A549 (cell line): ENCODE data around the gene PALS2. TPM values are rescaled to one million over a fixed set of nuclear protein-coding genes. Genes with fewer than 3 reads are reported as not detected.
A peak's percentile ranks its signal among the peaks of the same experiment; 100 is the strongest.

Experiments
- ATAC-seq, 2 experiments: fragments of 200-7000 bp in 1 of 2; fragments of >200 bp in 1 of 2; cut with Nextera tagmentation in 1 of 2; cut with Tn5 transposase in 1 of 2; 3 replicates each; pipeline versions ENCODE4 v1.8.0 to v1.9.1; 2018 to 2020; ENCODE audit warnings: mild to moderate bottlenecking in 1 of 2, moderate library complexity in 1 of 2
- CTCF ChIA-PET: fragments of 300-600 bp; sonication (Branson Sonifier 250); formaldehyde crosslinking; extraction: SDS; loops from one replicate; lab custom pipeline; 2021; ENCODE audit warnings: antibody characterized with exemption, inconsistent platforms; lab: Yijun Ruan, JAX
- POLR2A ChIA-PET: fragments of 350-600 bp; formaldehyde crosslinking; extraction: SDS; loops from one replicate; lab custom pipeline; 2021; ENCODE audit warnings: antibody characterized with exemption, inconsistent platforms; lab: Yijun Ruan, JAX
- DNase-seq, 2 experiments: peaks; one replicate each; pipeline versions ENCODE4 v3.0.0 to v3.0.0-alpha.2; 2011 to 2016; ENCODE audit warnings: low read depth in 1 of 2, low spot score in 1 of 2
- FAIRE-seq: peaks from 2 replicates; lab custom pipeline; 2011; peaks lifted over from hg19 to GRCh38; lab: Jason Lieb, UNC
- H3K27ac ChIP-seq, 2 experiments: fragments of >200 bp; sonication (Bioruptor Twin); formaldehyde crosslinking; 3 replicates each; pipeline ENCODE4 v1.5.1; 2016 to 2017
- H3K4me1 ChIP-seq: fragments of >200 bp; sonication (Bioruptor Twin); formaldehyde crosslinking; 3 replicates; pipeline ENCODE4 v1.6.1; 2016
- H3K4me2 ChIP-seq: fragments of >200 bp; sonication (Bioruptor Twin); formaldehyde crosslinking; 3 replicates; pipeline ENCODE4 v1.6.1; 2016
- H3K4me3 ChIP-seq: fragments of >200 bp; sonication (Bioruptor Twin); formaldehyde crosslinking; 3 replicates; pipeline ENCODE4 v1.5.1; 2016
- H3K9me3 ChIP-seq: fragments of >200 bp; sonication (Bioruptor Twin); formaldehyde crosslinking; 3 replicates; pipeline ENCODE4 v1.6.1; 2016
- BHLHE40 ChIP-seq: IDR thresholded peaks from 2 replicates; pipeline ENCODE4 v1.6.1; 2012; ENCODE audit warnings: low read depth, low read length, inconsistent platforms
- CBX2 ChIP-seq: fragments of 200-600 bp; sonication (generic); IDR thresholded peaks from 2 replicates; pipeline ENCODE4 v1.6.1; 2016; ENCODE audit warnings: low read depth, mild to moderate bottlenecking, borderline replicate concordance
- CBX8 ChIP-seq: fragments of 200-600 bp; sonication (generic); IDR thresholded peaks from 2 replicates; pipeline ENCODE4 v1.6.1; 2016
- CEBPB ChIP-seq, 2 experiments: fragments of >200 bp in 1 of 2; sonication (Bioruptor Twin) in 1 of 2; formaldehyde crosslinking in 1 of 2; IDR thresholded peaks; 2 replicates each; pipeline ENCODE4 v1.6.1; 2012 to 2016
- CTCF ChIP-seq: fragments of >200 bp; sonication (Bioruptor Twin); formaldehyde crosslinking; IDR thresholded peaks from 3 replicates; pipeline ENCODE4 v1.5.1; 2016
- E2F6 ChIP-seq: IDR thresholded peaks from 2 replicates; pipeline ENCODE4 v1.6.1; 2012; ENCODE audit warnings: low read depth, borderline replicate concordance
- EP300 ChIP-seq, 2 experiments: fragments of >200 bp; sonication (Bioruptor Twin); formaldehyde crosslinking; IDR thresholded peaks; 2 replicates in 1 of 2; 3 replicates in 1 of 2; pipeline ENCODE4 v1.6.1; 2016 to 2017
- FOSB ChIP-seq: fragments of 250-450 bp; sonication (Bioruptor Pico); IDR thresholded peaks from 2 replicates; pipeline ENCODE4 v1.5.0; 2020; ENCODE audit warnings: mild to moderate bottlenecking, moderate library complexity
- HEYL ChIP-seq: fragments of 250-450 bp; sonication (Bioruptor Pico); IDR thresholded peaks from 2 replicates; pipeline ENCODE4 v1.8.0; 2021; ENCODE audit warnings: mild to moderate bottlenecking, moderate library complexity
- HMGXB4 ChIP-seq: fragments of 250-450 bp; sonication (Bioruptor Pico); IDR thresholded peaks from 2 replicates; pipeline ENCODE4 v1.5.0; 2021; ENCODE audit warnings: mild to moderate bottlenecking, moderate library complexity, borderline replicate concordance
- HOXA7 ChIP-seq: fragments of 250-450 bp; sonication (Bioruptor Pico); IDR thresholded peaks from 2 replicates; pipeline ENCODE4 v1.5.0; 2020; ENCODE audit warnings: mild to moderate bottlenecking, moderate library complexity
- HOXB13 ChIP-seq: fragments of 250-450 bp; sonication (Bioruptor Pico); IDR thresholded peaks from 2 replicates; pipeline ENCODE4 v1.5.0; 2020; ENCODE audit warnings: low read depth, mild to moderate bottlenecking, moderate library complexity
- HOXB5 ChIP-seq: fragments of 250-450 bp; sonication (Bioruptor Pico); IDR thresholded peaks from 2 replicates; pipeline ENCODE4 v1.5.0; 2020; ENCODE audit warnings: mild to moderate bottlenecking, moderate library complexity
- JUN ChIP-seq, 2 experiments: fragments of >200 bp; sonication (Bioruptor Twin); formaldehyde crosslinking; IDR thresholded peaks; 2 replicates in 1 of 2; 3 replicates in 1 of 2; pipeline ENCODE4 v1.6.1; 2016 to 2017
- MAZ ChIP-seq: fragments of 150-350 bp; IDR thresholded peaks from 2 replicates; pipeline ENCODE4 v1.6.1; 2014; ENCODE audit warnings: antibody characterized with exemption, low read depth, low read length, borderline replicate concordance
- MYC ChIP-seq: IDR thresholded peaks from 2 replicates; pipeline ENCODE4 v1.6.1; 2012; ENCODE audit warnings: mild to moderate bottlenecking, inconsistent platforms, low read length, improper control_type of control experiment, borderline replicate concordance
- PBX3 ChIP-seq: IDR thresholded peaks from 2 replicates; pipeline ENCODE4 v1.6.1; 2012
- POLR2A ChIP-seq: IDR thresholded peaks from 2 replicates; pipeline ENCODE4 v1.6.1; 2012; ENCODE audit warnings: mild to moderate bottlenecking, low read length
- POLR2AphosphoS2 ChIP-seq: conservative IDR thresholded peaks from 2 replicates; pipeline ENCODE4 v1.6.1; 2012; ENCODE audit warnings: low read length, improper control_type of control experiment, inconsistent platforms
- RAD21 ChIP-seq, 2 experiments: fragments of >200 bp in 1 of 2; sonication (Bioruptor Twin) in 1 of 2; formaldehyde crosslinking in 1 of 2; IDR thresholded peaks in 1 of 2; conservative IDR thresholded peaks in 1 of 2; 2 replicates in 1 of 2; 3 replicates in 1 of 2; pipeline ENCODE4 v1.6.1; 2012 to 2018; ENCODE audit warnings: inconsistent platforms in 1 of 2
- RCOR1 ChIP-seq: fragments of 150-350 bp; IDR thresholded peaks from 2 replicates; pipeline ENCODE4 v1.6.1; 2014; ENCODE audit warnings: antibody characterized with exemption, low read length, low read depth
- RNF2 ChIP-seq: fragments of 200-600 bp; sonication (generic); IDR thresholded peaks from 2 replicates; pipeline ENCODE4 v1.6.1; 2016; ENCODE audit warnings: low read depth, mild to moderate bottlenecking, antibody characterized with exemption, moderate library complexity, borderline replicate concordance
- SMC3 ChIP-seq: fragments of >200 bp; sonication (Bioruptor Twin); formaldehyde crosslinking; IDR thresholded peaks from 3 replicates; pipeline ENCODE4 v1.6.1; 2018; ENCODE audit warnings: inconsistent platforms
- SREBF2 ChIP-seq: fragments of 450-650 bp; IDR thresholded peaks from 2 replicates; pipeline ENCODE4 v1.6.1; 2014; ENCODE audit warnings: mild to moderate bottlenecking, moderate library complexity
- TFCP2L1 ChIP-seq: fragments of 250-450 bp; sonication (Bioruptor Pico); IDR thresholded peaks from 2 replicates; pipeline ENCODE4 v1.5.0; 2021; ENCODE audit warnings: mild to moderate bottlenecking
- TP53 ChIP-seq: fragments of 250-450 bp; sonication (Bioruptor Pico); IDR thresholded peaks from 2 replicates; pipeline ENCODE4 v1.5.0; 2021; ENCODE audit warnings: mild to moderate bottlenecking, moderate library complexity
- ZFP36 ChIP-seq: fragments of 450-650 bp; IDR thresholded peaks from 2 replicates; pipeline ENCODE4 v1.6.1; 2014; ENCODE audit warnings: borderline replicate concordance; ENCODE audit not compliant: partially characterized antibody
- ZSCAN20 ChIP-seq: fragments of 250-450 bp; sonication (Bioruptor Pico); IDR thresholded peaks from 2 replicates; pipeline ENCODE4 v1.8.0; 2022; ENCODE audit warnings: mild to moderate bottlenecking, moderate library complexity
- WGBS: methylation state at CpG from one replicate; pipeline ENCODE4 v1.1.6; 2017; ENCODE audit errors: missing lambda C conversion rate; 5-methylcytosine and 5-hydroxymethylcytosine counted together
- polyA plus RNA-seq, 4 experiments: library from polyadenylated mRNA; depleted of rRNA in 3 of 4; stranded (reverse); fragments of >200 nt; fragmentation: RNase III in 1 of 4; extraction: RNeasy Plus Mini Kit Qiagen cat#74134 plus additional on column Dnase treatment in 1 of 4; gene quantifications; 2 replicates in 3 of 4; 3 replicates in 1 of 4; pipeline ENCODE4 v1.2.3, GENCODE V29; 2011 to 2017

PALS2 gene
- polyA plus RNA-seq, 2 of the 4 experiments (the other 2 are of a cell fraction), result 16.4 to 17.8 TPM

- no peak overlapping the region for H3K4me3 ChIP-seq
- H3K4me1 ChIP-seq, result peaks cover 44% of the 10 kb centered on the region
- ATAC-seq, result peak in 1 of 2 experiments; percentile 60; a peak in 3 of 6 replicates
- WGBS, result 68% methylated on average over 2 of the region's 2 CpGs
- FAIRE-seq, result peak; percentile 99
- peak overlapping the region; percentile 91; the same call in 2 of the 3 replicates for H3K4me2 ChIP-seq
- TF ChIP-seq MYC (no peak), RNF2 (no peak), RAD21 (conservative IDR thresholded peaks at IDR 0.05 in 1 of 2, IDR thresholded peaks at IDR 0.05 in 1 of 2) (peak; percentile 70 to 74), BHLHE40 (no peak), MAZ (no peak), TFCP2L1 (CRISPR knock-in tag) (no peak), TP53 (CRISPR knock-in tag) (no peak), ZSCAN20 (CRISPR knock-in tag) (no peak), EP300 (IDR thresholded peaks at IDR 0.05) (no peak), SREBF2 (no peak), POLR2AphosphoS2 (no peak), CTCF (peak; percentile 82), E2F6 (no peak), HEYL (no peak), SMC3 (peak; percentile 79), CEBPB (IDR thresholded peaks at IDR 0.05) (no peak)
- no peak overlapping the region for H3K27ac ChIP-seq
- DNase-seq, result peak; percentile 72 to 75
- H3K9me3 ChIP-seq, result no peaks in the 10 kb centered on the region
- ChIA-PET CTCF (interaction anchor here (0.6 to 6.8 kb wide), 16 partner anchors 9 to 193 kb away, joined by 3 to 58 read pairs (median 3); no protein-coding TSS in a partner anchor), POLR2A (no interaction called here)
Measured at GRCh38 chr7:24576171-24577025, 3.1 kb downstream of the PALS2 start.

GRCh38 chr7:24578052-24578451, 4.8 kb downstream of the PALS2 start:
- POLR2A ChIA-PET, result no interaction called here

More at GRCh38 chr7:24578052-24578451, 4.8 kb downstream of the PALS2 start:
- peaks cover 44% of the 10 kb centered on the region for H3K4me1 ChIP-seq
- no peaks in the 10 kb centered on the region for H3K9me3 ChIP-seq
- no peak for TF ChIP-seq MAZ
- TF ChIP-seq MYC, result no peak
- no peak for TF ChIP-seq HOXB13 (CRISPR knock-in tag)
- no peak for TF ChIP-seq E2F6
- TF ChIP-seq JUN (IDR thresholded peaks at IDR 0.05), result no peak
- no peak for TF ChIP-seq HMGXB4 (CRISPR knock-in tag)
- TF ChIP-seq HEYL, result no peak
- TF ChIP-seq CBX2, result no peak
- TF ChIP-seq PBX3, result no peak
- no peak for TF ChIP-seq POLR2A
- TF ChIP-seq HOXA7, result no peak
- TF ChIP-seq RCOR1, result no peak
- no peak for TF ChIP-seq HOXB5 (CRISPR knock-in tag)
- TF ChIP-seq TFCP2L1 (CRISPR knock-in tag), result no peak
- TF ChIP-seq FOSB (CRISPR knock-in tag), result no peak
- TF ChIP-seq BHLHE40, result no peak
- no peak for TF ChIP-seq RAD21 (conservative IDR thresholded peaks at IDR 0.05 in 1 of 2, IDR thresholded peaks at IDR 0.05 in 1 of 2)
- TF ChIP-seq ZFP36, result no peak
- no peak for TF ChIP-seq CEBPB (IDR thresholded peaks at IDR 0.05)
- no peak for TF ChIP-seq CBX8
- FAIRE-seq, result peak; percentile 28
- WGBS, result 96% methylated on average over 3 of the region's 3 CpGs
- H3K27ac ChIP-seq, result no peak overlapping the region
- no peak for DNase-seq
- CTCF ChIA-PET, result interaction anchor here (0.9 to 1.1 kb wide), 2 partner anchors 12 to 520 kb away, joined by 3 to 5 read pairs; no protein-coding TSS in a partner anchor
- ATAC-seq, result no peak
- H3K4me2 ChIP-seq, result no peak overlapping the region
- no peak overlapping the region for H3K4me3 ChIP-seq
